MM.1S (cell line): ENCODE results near the gene LEF1.

Experiments used
- DNase-seq: peaks from one replicate; pipeline ENCODE4 v3.0.0-alpha.2; 2015
- H2AFZ ChIP-seq: fragments of 300-600 bp; sonication (generic); 2 replicates; pipeline ENCODE4 v1.6.0; 2016; ENCODE audit warnings: antibody characterized with exemption, low read length
- H3F3A ChIP-seq: fragments of 300-600 bp; sonication (generic); 2 replicates; pipeline ENCODE4 v1.6.1; 2016; ENCODE audit warnings: mild to moderate bottlenecking, antibody characterized with exemption, low read length, moderate library complexity, mixed read lengths; ENCODE audit not compliant: insufficient read depth
- H3K27ac ChIP-seq: fragments of 300-600 bp; sonication (generic); 2 replicates; pipeline ENCODE4 v1.5.1; 2016; ENCODE audit warnings: mild to moderate bottlenecking, low read length
- H3K27me3 ChIP-seq: fragments of 300-600 bp; sonication (generic); replicated peaks from 2 replicates; pipeline ENCODE4 v1.6.0; 2016; ENCODE audit warnings: low read length; ENCODE audit not compliant: insufficient read depth
- H3K36me3 ChIP-seq: fragments of 300-600 bp; sonication (generic); replicated peaks from 2 replicates; pipeline ENCODE4 v1.6.1; 2016; ENCODE audit warnings: mild to moderate bottlenecking, low read length, mixed read lengths; ENCODE audit not compliant: insufficient read depth
- H3K4me1 ChIP-seq: fragments of 300-600 bp; sonication (generic); 2 replicates; pipeline ENCODE4 v1.6.1; 2016; ENCODE audit warnings: low read length, mixed read lengths
- H3K4me2 ChIP-seq: fragments of 300-600 bp; sonication (generic); 2 replicates; pipeline ENCODE4 v1.6.0; 2016; ENCODE audit warnings: low read depth, low read length
- H3K4me3 ChIP-seq: fragments of 300-600 bp; sonication (generic); 2 replicates; pipeline ENCODE4 v1.5.1; 2016; ENCODE audit warnings: low read length, mixed read lengths
- H3K79me2 ChIP-seq: fragments of 300-600 bp; sonication (generic); 2 replicates; pipeline ENCODE4 v1.6.1; 2016; ENCODE audit warnings: mixed run types, low read length, mixed read lengths
- H3K9ac ChIP-seq: fragments of 300-600 bp; sonication (generic); 2 replicates; pipeline ENCODE4 v1.6.1; 2016; ENCODE audit warnings: low read length, mixed read lengths
- H3K9me2 ChIP-seq: fragments of 300-600 bp; sonication (generic); replicated peaks from 2 replicates; pipeline ENCODE4 v1.6.1; 2016; ENCODE audit warnings: mild to moderate bottlenecking, low read length, mixed read lengths; ENCODE audit not compliant: insufficient read depth
- H3K9me3 ChIP-seq: fragments of 300-600 bp; sonication (generic); replicated peaks from 2 replicates; pipeline ENCODE4 v1.6.1; 2016; ENCODE audit warnings: mild to moderate bottlenecking, low read length, mixed read lengths; ENCODE audit not compliant: insufficient read depth
- H4K20me1 ChIP-seq: fragments of 300-600 bp; sonication (generic); 2 replicates; pipeline ENCODE4 v1.6.1; 2016; ENCODE audit warnings: mild to moderate bottlenecking, low read length, moderate library complexity, mixed read lengths; ENCODE audit not compliant: insufficient read depth
- EZH2 ChIP-seq: fragments of 300-600 bp; sonication (generic); optimal IDR thresholded peaks from 2 replicates; pipeline ENCODE3; 2017; ENCODE audit warnings: low read depth, mild to moderate bottlenecking, antibody characterized with exemption, low read length, mixed read lengths
- EZH2phosphoT487 ChIP-seq: fragments of 300-600 bp; sonication (generic); IDR thresholded peaks from 2 replicates; pipeline ENCODE4 v1.6.1; 2018; ENCODE audit warnings: antibody characterized with exemption, low read length
- TF ChIP-seq, protein P1 (sequence below): fragments of 300-600 bp; sonication (generic); IDR thresholded peaks from 2 replicates; pipeline ENCODE4 v1.5.1; 2016; ENCODE audit warnings: antibody characterized with exemption, low read length, mixed read lengths

Gene LEF1

DNA sequence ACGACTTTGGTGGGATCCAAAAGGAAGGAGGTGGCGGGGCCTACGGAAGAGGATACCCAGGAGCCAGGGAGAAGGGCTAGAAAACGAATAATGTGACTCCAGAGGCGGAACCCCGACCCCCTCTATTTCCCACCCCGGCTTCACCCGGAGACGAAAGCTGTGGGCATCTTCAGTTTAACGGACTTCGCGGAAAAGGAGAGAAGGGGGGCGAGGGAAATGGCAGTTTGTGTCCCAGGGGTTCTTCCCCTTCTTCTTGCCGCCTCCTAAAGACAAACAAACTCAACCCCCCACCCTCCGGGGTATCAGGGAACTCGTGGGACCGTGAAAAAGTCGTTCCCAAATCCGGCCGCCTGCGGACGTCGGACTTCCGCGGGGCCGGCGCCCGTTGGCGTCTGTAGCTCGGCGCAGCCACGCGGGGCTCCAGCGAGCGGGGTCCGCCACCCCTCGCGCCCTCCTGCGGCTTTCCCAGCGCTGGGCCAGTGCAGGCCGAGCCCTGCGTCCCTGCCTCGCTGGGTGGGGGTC is 3.6 kb upstream of the LEF1 start:
- H3K4me3 ChIP-seq, result peak overlapping the region; percentile 82
- peak overlapping the region; percentile 96 for H3K4me2 ChIP-seq
- H3K9me3 ChIP-seq, result no peaks in the 10 kb centered on the region
- H3K79me2 ChIP-seq, result peaks cover 4% of the 10 kb centered on the region
- H3K27me3 ChIP-seq, result peaks cover 30% of the 10 kb centered on the region
- no peaks in the 10 kb centered on the region for H3K9me2 ChIP-seq
- peaks cover 26% of the 10 kb centered on the region for H3F3A ChIP-seq
- peak; percentile 66 for DNase-seq
- H3K4me1 ChIP-seq, result peaks cover 17% of the 10 kb centered on the region; the same call in 1 of the 2 replicates
- no peaks in the 10 kb centered on the region for H4K20me1 ChIP-seq
- TF ChIP-seq, protein P1, sequence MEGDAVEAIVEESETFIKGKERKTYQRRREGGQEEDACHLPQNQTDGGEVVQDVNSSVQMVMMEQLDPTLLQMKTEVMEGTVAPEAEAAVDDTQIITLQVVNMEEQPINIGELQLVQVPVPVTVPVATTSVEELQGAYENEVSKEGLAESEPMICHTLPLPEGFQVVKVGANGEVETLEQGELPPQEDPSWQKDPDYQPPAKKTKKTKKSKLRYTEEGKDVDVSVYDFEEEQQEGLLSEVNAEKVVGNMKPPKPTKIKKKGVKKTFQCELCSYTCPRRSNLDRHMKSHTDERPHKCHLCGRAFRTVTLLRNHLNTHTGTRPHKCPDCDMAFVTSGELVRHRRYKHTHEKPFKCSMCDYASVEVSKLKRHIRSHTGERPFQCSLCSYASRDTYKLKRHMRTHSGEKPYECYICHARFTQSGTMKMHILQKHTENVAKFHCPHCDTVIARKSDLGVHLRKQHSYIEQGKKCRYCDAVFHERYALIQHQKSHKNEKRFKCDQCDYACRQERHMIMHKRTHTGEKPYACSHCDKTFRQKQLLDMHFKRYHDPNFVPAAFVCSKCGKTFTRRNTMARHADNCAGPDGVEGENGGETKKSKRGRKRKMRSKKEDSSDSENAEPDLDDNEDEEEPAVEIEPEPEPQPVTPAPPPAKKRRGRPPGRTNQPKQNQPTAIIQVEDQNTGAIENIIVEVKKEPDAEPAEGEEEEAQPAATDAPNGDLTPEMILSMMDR, result peak; percentile 53
- TF ChIP-seq EZH2 (no peak), EZH2phosphoT487 (no peak)
- H3K36me3 ChIP-seq, result no peaks in the 10 kb centered on the region
- H3K27ac ChIP-seq, result peak overlapping the region; percentile 64; the same call in 1 of the 2 replicates
- peak overlapping the region; percentile 92 for H2AFZ ChIP-seq
- peak overlapping the region; percentile 71 for H3K9ac ChIP-seq

DNA sequence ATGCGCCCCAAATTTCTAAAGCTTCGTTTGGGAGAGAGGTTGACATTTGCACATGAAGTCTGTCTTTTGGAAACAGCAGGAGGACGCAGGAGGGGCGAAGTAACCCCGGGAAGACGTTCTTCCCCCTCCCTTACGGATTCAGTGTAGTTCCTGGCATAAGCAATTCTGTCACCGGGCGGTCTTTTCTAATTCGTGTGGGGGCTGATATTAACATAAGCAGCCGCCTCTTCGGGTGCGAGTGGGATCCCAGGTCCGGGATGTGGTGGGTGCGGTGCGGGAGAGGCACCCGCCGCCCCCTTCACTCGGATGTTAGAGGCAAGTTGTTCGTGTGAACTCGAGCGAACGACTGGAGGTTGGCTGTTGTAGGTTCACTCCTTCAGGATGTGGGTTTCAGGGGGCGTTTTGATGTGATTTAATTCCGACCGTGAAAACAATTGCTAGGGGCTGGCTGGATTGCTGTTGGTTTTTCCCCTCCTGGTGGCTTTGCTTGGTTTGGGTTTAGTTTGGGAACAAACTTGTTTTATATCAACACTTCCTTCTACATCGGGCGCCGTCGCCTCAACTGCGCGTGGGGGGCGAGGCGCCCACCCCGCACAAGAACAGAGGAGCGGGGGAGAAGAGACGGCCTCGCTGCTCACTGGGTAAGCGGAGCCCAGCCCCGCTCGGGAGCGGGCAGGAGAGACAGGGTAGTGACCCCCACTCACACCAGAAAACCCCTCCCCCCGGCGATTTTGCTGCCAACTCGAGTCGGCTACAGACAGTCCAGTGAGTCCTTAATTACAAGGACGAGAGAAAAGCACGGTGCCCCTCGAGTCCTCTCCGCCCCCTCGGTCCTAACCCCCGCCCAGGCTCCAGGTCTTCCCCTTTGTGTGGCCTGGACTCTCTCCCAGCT is 2.9 kb upstream of the LEF1 start:
- Histone ChIP-seq H3K4me3 (peak overlapping the region; percentile 82), H3K27ac (no peak overlapping the region), H3F3A (peaks cover 32% of the 10 kb centered on the region), H3K36me3 (no peaks in the 10 kb centered on the region), H3K4me2 (peak overlapping the region; percentile 96), H3K9ac (no peak overlapping the region), H3K9me3 (no peaks in the 10 kb centered on the region), H2AFZ (no peak overlapping the region), H3K4me1 (peaks cover 17% of the 10 kb centered on the region; the same call in 1 of the 2 replicates), H3K9me2 (no peaks in the 10 kb centered on the region), H3K79me2 (peaks cover 11% of the 10 kb centered on the region), H4K20me1 (no peaks in the 10 kb centered on the region), H3K27me3 (peaks cover 30% of the 10 kb centered on the region)
- no peak for DNase-seq
- no peak for TF ChIP-seq EZH2phosphoT487
- TF ChIP-seq, protein P1, result no peak
- no peak for TF ChIP-seq EZH2

DNA sequence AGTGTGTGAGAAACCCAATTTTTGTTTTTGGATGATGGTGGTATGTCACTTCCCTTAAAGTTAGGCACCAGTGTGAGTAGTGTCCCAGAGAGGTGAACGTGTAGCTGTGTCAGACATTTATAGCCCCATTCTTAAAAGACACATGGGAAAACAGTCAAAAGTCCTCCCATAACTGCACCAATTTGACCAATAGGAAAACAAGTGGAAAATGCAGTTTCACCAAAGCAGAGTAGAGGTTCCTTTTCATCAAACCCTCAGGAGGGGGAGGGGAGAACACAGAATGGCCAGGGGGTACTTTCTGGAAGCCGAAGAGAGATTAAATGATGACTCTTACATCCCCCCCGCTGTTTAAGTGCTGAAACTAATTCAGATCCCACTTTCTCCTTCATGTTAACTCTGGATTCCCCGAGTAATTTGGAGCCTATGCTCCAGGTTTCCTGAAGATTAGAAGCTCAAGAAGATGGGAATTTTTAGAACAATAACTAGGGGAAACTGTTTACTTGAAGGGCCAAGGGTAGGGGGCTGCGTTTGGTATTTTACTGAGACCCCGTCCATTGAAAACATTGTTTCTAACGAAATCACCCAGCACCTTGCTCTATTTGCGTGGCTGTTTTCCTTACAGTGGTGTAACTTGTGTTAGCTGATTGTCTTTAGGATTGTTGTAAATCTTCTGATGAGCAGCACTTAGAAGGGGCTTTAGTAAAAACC is 2.1 kb upstream of the LEF1 start:
- Histone ChIP-seq H3K27ac (no peak overlapping the region), H3K4me3 (no peak overlapping the region), H3K9me2 (no peaks in the 10 kb centered on the region), H3K4me2 (no peak overlapping the region), H2AFZ (no peak overlapping the region), H3K4me1 (peaks cover 22% of the 10 kb centered on the region), H3F3A (peaks cover 39% of the 10 kb centered on the region), H3K36me3 (no peaks in the 10 kb centered on the region), H3K9me3 (no peaks in the 10 kb centered on the region), H4K20me1 (no peaks in the 10 kb centered on the region), H3K27me3 (peaks cover 30% of the 10 kb centered on the region), H3K9ac (no peak overlapping the region), H3K79me2 (peaks cover 19% of the 10 kb centered on the region)
- no peak for TF ChIP-seq EZH2
- TF ChIP-seq, protein P1, result no peak
- no peak for TF ChIP-seq EZH2phosphoT487
- DNase-seq, result no peak
